GM19395 (cell line): ENCODE results near the gene ADGRD2.

Experiments used
- ATAC-seq: cut with Tn5 transposase; IDR thresholded peaks from one replicate; pipeline ENCODE4 v1.9.1; 2021; ENCODE audit warnings: mild to moderate bottlenecking, moderate library complexity; ENCODE audit not compliant: unreplicated experiment

The ADGRD2 gene

GRCh38 chr9:124495126-124496074 lies 45.1 kb downstream of the ADGRD2 start:
- ATAC-seq: no peak

- no peak for ATAC-seq
Observed at GRCh38 chr9:124496075-124496449, 45.8 kb downstream of the ADGRD2 start.

- ATAC-seq: no peak
Observed at GRCh38 chr9:124496463-124496862, 46.2 kb downstream of the ADGRD2 start.

- no peak for ATAC-seq
Observed at GRCh38 chr9:124497441-124497840, 47.2 kb downstream of the ADGRD2 start.

DNA sequence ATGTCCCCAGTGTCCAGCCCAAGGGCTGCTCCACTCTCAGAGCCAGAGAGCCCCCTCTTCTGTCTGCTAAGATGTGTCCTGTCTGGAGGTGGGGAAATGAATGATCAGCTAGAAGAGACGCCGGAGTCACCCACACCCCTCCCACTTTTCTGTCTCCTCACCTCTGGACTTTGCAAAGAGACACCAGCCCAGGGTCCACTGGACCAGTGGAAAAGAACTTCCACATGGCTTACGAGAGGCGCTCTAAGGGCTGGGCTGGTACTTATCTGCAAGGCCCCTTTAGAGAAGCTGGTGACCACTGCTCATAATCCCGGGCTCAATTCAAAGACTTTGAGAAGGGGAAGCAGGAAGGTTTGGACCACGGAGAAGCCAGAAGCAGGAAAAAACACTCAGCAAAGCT lies 47.8 kb downstream of the ADGRD2 start:
- no peak for ATAC-seq

- no peak for ATAC-seq
Observed at GRCh38 chr9:124498499-124499146, 48.4 kb downstream of the ADGRD2 start.

DNA sequence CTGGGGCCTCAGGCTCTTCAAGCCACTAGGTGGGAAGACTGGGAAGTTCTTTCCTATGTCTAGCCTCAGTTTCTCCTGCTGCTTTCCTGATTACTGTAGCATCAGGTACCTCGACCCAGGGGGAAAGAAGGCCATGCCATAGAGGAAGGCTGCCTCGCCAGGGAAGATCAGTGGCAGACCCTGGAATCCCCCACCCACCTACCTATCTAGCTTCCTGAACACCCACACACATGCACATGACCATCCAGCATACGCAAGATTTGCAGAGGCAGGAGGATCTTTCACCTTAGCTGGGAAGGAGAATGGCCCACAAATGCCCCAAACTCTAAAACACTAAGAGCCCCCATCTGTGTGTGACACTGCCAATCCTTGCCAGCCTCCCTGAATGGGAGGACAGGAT lies 49.0 kb downstream of the ADGRD2 start:
- ATAC-seq: no peak

DNA sequence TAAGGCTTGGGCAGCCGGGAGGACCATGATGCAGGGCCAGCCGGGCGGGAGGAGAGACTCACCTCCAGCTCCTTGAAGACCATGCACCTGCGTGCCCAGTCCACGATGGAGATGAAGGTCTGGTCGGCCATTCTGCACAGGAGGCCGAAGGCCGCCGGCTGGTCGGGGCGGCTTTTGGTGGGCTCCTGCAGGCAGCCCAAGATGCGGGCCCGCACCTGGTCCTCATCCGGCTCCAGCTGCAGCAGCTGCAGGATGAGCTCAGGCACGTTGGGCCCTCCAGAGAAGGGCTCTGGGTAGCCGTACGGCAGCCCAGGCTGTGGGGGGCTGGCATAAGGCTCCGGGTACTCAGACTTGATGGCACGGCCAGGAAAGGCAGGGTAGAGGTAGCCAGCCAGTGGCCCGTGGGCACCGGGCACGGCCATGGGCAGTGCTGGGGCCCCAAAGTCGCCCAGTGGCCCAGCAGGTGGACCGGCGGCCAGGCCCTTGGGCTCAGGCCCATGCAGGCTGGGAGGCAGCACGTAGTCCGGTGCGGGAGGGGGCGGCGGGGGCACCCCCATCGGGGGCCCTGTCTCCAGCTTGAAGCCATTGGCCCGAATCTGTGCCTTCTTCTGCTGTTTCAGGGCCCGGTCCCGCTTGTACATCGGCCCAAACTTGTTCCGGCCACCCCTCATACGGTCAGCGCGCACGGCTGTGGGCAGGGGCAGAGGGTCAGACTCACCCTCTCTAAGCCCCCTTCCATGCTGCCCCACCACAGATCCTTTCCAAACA lies 50.0 kb downstream of the ADGRD2 start:
- ATAC-seq: no peak

- ATAC-seq: no peak
Observed at GRCh38 chr9:124500796-124501611, 50.8 kb downstream of the ADGRD2 start.

GRCh38 chr9:124501771-124502320 lies 51.6 kb downstream of the ADGRD2 start:
- no peak for ATAC-seq

DNA sequence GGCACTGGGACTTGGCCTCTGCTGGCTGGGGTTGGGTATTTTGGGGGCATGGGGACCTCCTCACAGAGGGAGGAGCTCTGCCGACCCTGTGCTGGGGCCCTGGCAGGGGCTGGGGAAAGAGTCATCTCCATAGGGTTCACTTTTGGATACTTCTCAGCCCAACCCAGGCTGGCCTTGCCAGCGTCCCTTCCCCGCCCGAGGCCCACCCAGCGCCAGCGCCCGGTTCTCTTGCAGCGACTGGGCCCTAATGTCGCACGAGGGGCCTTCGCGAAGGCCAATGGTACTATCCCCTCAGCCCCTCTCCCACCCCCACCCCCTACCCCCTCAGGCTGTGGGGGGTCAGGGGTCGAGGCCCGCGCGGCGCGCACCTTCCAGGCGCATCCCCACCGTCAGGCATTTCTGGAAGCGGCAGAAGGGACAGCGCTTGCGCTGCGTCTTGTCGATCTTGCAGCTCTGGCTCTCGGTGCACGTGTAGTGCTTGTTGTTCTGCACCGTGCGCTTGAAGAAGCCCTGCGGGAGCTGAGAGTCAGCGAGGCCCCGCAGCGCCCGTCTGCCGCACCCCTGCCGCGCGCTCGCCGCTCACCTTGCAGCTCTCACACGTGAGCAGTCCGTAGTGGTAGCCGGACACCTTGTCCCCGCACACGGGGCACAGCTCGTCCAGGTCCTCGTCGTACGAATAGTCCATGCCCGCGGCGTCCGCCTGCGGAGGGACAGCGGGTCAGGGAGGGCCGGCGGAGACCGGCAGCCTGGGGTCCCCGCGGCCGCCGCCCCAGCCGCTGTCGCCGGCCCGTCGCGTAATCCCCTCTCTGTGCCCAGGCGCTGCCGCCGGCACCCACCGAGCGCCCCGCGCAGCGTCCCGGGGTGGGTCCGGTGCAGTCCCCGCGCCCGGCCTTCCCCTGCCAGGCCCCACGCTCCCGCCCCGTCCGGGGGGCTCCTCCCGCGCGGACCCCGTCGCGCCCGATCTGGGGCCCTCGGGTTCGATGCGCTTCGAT lies 52.8 kb downstream of the ADGRD2 start:
- ATAC-seq: no peak

- no peak for ATAC-seq
Observed at GRCh38 chr9:124503713-124504529, 53.7 kb downstream of the ADGRD2 start.

GRCh38 chr9:124504530-124505005 lies 54.3 kb downstream of the ADGRD2 start:
- ATAC-seq: no peak

DNA sequence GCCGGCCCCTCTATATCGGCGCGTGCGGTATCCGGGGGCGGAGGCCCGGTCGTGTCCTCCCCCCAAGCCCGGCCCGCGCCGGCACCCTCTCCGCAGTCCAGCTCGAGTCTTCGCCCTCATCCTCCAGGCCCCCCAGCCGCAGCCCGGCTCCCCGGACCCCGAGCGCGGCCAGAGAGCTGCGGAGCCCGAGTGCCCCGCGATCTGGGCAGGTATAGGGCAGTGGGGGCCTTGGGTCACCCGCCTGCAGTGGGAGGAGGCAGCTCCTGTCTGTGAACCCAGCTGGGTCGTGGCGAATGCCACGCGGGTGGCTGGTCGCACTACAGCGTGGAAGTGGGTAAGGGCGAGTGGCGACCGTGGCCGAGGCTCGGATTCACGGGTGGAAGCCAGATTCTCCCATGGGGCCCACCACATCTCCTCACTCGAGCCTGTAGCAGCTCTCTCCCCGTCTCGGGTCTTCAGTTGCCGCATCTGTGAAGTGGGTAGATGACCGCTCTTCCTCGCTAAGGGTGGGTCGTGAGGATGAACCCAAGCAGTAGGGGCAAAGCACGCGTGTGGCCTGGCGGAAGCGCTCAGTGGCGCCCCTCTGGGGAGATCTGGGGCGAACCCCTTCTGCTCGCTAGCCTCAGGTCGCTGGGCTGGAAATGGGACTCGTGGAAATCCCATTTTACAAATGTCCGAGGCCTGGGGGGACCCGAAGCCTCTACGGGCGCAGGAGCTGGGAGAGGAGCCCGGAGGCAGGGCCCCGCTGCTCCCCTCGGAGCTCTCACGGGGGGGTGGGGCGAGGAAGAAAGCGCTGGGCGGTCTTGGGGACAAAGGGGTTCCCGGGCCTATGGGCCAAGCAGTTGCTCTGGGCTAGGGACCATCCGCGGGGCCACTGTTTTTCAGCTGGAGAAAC lies 55.0 kb downstream of the ADGRD2 start:
- no peak for ATAC-seq

DNA sequence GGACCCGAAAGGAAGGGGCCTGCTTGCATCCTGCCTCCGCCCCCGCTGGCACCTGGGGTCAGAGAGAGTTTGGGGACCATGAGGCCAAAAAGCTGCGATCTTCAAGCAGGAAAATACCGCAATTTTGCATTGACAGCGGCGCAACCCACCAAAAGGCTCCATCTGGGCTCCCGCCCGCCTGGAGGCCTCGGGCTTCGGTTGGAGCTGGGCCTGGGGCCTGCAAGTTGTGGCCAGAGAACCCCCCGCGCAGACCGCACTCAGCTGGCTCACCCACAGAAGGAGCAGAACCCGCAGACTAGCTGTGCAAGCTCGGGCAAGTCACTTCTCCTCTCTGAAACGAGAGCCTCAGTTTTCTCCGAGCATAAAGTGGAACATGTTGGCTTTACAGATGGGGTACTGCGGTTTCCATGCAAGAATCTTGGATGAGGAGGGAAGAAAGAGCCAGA lies 55.7 kb downstream of the ADGRD2 start:
- no peak for ATAC-seq

DNA sequence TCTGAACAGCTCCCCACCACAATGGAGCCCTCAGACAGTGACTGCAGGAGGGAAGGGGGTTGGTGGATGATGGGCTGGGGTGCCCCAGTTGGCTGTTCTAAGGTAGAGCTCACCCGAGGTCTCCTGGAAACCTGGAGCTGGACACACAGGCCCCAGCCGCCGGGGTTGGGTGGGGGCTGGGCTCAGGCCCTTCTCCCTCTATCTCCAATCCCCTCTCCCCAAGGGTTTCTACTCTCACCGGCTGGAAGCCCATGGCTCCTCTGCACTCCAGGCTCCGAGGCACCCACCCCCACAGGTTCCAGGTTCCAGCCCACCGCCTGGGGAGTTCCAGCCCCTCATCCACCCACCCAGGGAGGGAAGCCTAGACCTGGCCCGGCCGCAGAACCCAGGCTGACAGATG lies 56.2 kb downstream of the ADGRD2 start:
- ATAC-seq: no peak
